IMR-90 (cell line): ENCODE measurements around the gene ZSCAN25. TPM values are rescaled to one million over a fixed set of nuclear protein-coding genes. Genes with fewer than 3 reads are reported as not detected.
A peak's percentile ranks its signal among the peaks of the same experiment; 100 is the strongest.
"Not testable (repeated sequence)": the region's sequence is repeated elsewhere in the genome, so short reads cannot be mapped to it uniquely, and the experiment has no call there.

Source experiments
- ATAC-seq: fragments of 200-7000 bp; cut with Tn5 transposase; 2 replicates; pipeline ENCODE4 v1.9.1; 2020; ENCODE audit warnings: low read depth, mild to moderate bottlenecking, moderate library complexity
- BruUV-seq: library from RNA; stranded (reverse); fragments of 400-500 nt; replicated peaks from 2 replicates; lab custom pipeline; 2021; lab: Mats Ljungman, UMichigan
- CTCF ChIA-PET: fragments of 300-600 bp; formaldehyde crosslinking; extraction: SDS; loops from one replicate; lab custom pipeline; 2021; ENCODE audit warnings: antibody characterized with exemption; lab: Yijun Ruan, JAX
- POLR2A ChIA-PET: fragments of 300-600 bp; sonication (Branson Sonifier 250); formaldehyde crosslinking; loops from one replicate; lab custom pipeline; 2022; ENCODE audit warnings: antibody characterized with exemption; ENCODE audit not compliant: unreplicated experiment; lab: Charles Lee
- DNase-seq: peaks from one replicate; pipeline ENCODE4 v3.0.0; 2013
- H2AFZ ChIP-seq: replicated peaks from 2 replicates; pipeline ENCODE3; 2013; ENCODE audit warnings: low read length, mild to moderate bottlenecking; ENCODE audit not compliant: poor library complexity
- H2AK5ac ChIP-seq: 2 replicates; pipeline ENCODE4 v1.6.1; 2013; ENCODE audit warnings: low read depth, low read length, inconsistent platforms
- H2AK9ac ChIP-seq: replicated peaks from 2 replicates; pipeline ENCODE3; 2013; ENCODE audit warnings: mild to moderate bottlenecking, low read depth, low read length, moderate library complexity; ENCODE audit not compliant: poor library complexity
- H2BK120ac ChIP-seq: 2 replicates; pipeline ENCODE4 v1.6.1; 2013; ENCODE audit warnings: low read depth, low read length, inconsistent platforms
- H2BK15ac ChIP-seq: 3 replicates; pipeline ENCODE4 v1.6.1; 2013; ENCODE audit warnings: low read depth, low read length, inconsistent platforms
- H2BK20ac ChIP-seq: 2 replicates; pipeline ENCODE4 v1.6.1; 2013; ENCODE audit warnings: low read depth, mild to moderate bottlenecking, inconsistent platforms, low read length, moderate library complexity
- H2BK5ac ChIP-seq: 2 replicates; pipeline ENCODE4 v1.6.1; 2013; ENCODE audit warnings: mild to moderate bottlenecking, low read depth, low read length, inconsistent platforms; ENCODE audit not compliant: poor library complexity, severe bottlenecking
- H3K14ac ChIP-seq: replicated peaks from 2 replicates; pipeline ENCODE4 v1.6.1; 2013; ENCODE audit warnings: low read depth, low read length, inconsistent platforms
- H3K18ac ChIP-seq: 2 replicates; pipeline ENCODE4 v1.6.1; 2013; ENCODE audit warnings: low read depth, low read length, control low read depth
- H3K23ac ChIP-seq: 2 replicates; pipeline ENCODE4 v1.6.1; 2013; ENCODE audit warnings: low read depth, low read length, inconsistent platforms
- H3K27ac ChIP-seq: 2 replicates; pipeline ENCODE4 v1.5.1; 2013; ENCODE audit warnings: mild to moderate bottlenecking, control low read depth, low read length; ENCODE audit not compliant: insufficient read depth
- H3K27me3 ChIP-seq: 2 replicates; pipeline ENCODE4 v1.6.1; 2013; ENCODE audit warnings: low read length; ENCODE audit not compliant: control insufficient read depth, insufficient read depth
- H3K36me3 ChIP-seq: 2 replicates; pipeline ENCODE4 v1.6.1; 2013; ENCODE audit warnings: low read length, mixed read lengths; ENCODE audit not compliant: control insufficient read depth, insufficient read depth
- H3K4ac ChIP-seq: 2 replicates; pipeline ENCODE4 v1.6.1; 2013; ENCODE audit warnings: low read depth, low read length, inconsistent platforms
- H3K4me1 ChIP-seq: 2 replicates; pipeline ENCODE4 v1.6.1; 2013; ENCODE audit warnings: low read length, mixed read lengths; ENCODE audit not compliant: control insufficient read depth, insufficient read depth
- H3K4me2 ChIP-seq: 2 replicates; pipeline ENCODE4 v1.6.1; 2013; ENCODE audit warnings: low read depth, mild to moderate bottlenecking, control low read depth, low read length, moderate library complexity
- H3K4me3 ChIP-seq: 2 replicates; pipeline ENCODE4 v1.5.1; 2013; ENCODE audit warnings: low read depth, mild to moderate bottlenecking, control low read depth, low read length, moderate library complexity; ENCODE audit not compliant: insufficient read depth
- H3K56ac ChIP-seq: 2 replicates; pipeline ENCODE4 v1.6.1; 2013; ENCODE audit warnings: low read length, inconsistent platforms; ENCODE audit not compliant: insufficient read depth; ENCODE audit errors: extremely low read depth
- H3K79me1 ChIP-seq, 2 experiments: 2 replicates each; pipeline ENCODE4 v1.6.1; 2013; ENCODE audit warnings: low read length in 2 of 2, inconsistent platforms in 1 of 2, low read depth in 1 of 2
- H3K9ac ChIP-seq: 2 replicates; pipeline ENCODE4 v1.6.1; 2013; ENCODE audit warnings: low read depth, low read length, control low read depth
- H3K9me1 ChIP-seq: 2 replicates; pipeline ENCODE4 v1.6.1; 2013; ENCODE audit warnings: low read length, inconsistent platforms; ENCODE audit not compliant: insufficient read depth
- H3K9me3 ChIP-seq: 2 replicates; pipeline ENCODE4 v1.6.1; 2013; ENCODE audit warnings: low read length; ENCODE audit not compliant: control insufficient read depth, insufficient read depth
- H4K20me1 ChIP-seq: 2 replicates; pipeline ENCODE4 v1.6.1; 2013; ENCODE audit warnings: low read length, inconsistent platforms; ENCODE audit not compliant: insufficient read depth
- H4K5ac ChIP-seq: 2 replicates; pipeline ENCODE4 v1.6.1; 2013; ENCODE audit warnings: mild to moderate bottlenecking, low read depth, low read length, control low read depth
- H4K8ac ChIP-seq, 2 experiments: 2 replicates each; pipeline ENCODE4 v1.6.1; 2013; ENCODE audit warnings: low read depth in 2 of 2, low read length in 2 of 2, control low read depth in 1 of 2, inconsistent platforms in 1 of 2
- H4K91ac ChIP-seq: 2 replicates; pipeline ENCODE4 v1.6.1; 2013; ENCODE audit warnings: low read depth, low read length, inconsistent platforms; ENCODE audit not compliant: insufficient read depth
- CHD1 ChIP-seq: IDR thresholded peaks from 2 replicates; pipeline ENCODE4 v1.6.1; 2012; ENCODE audit warnings: low read depth, low read length, improper control_type of control experiment
- MXI1 ChIP-seq: IDR thresholded peaks from 2 replicates; pipeline ENCODE4 v1.6.1; 2012; ENCODE audit warnings: low read depth, mild to moderate bottlenecking, low read length, moderate library complexity, borderline replicate concordance
- RAD21 ChIP-seq: IDR thresholded peaks from 2 replicates; pipeline ENCODE4 v1.6.1; 2012; ENCODE audit warnings: low read length, improper control_type of control experiment
- USF2 ChIP-seq: fragments of 150-350 bp; IDR thresholded peaks from 2 replicates; pipeline ENCODE4 v1.6.1; 2017; ENCODE audit warnings: mild to moderate bottlenecking, antibody characterized with exemption, low read length, low read depth
- WGBS, 2 experiments: methylation state at CpG; one replicate each; pipeline versions ENCODE4 v1.1.5 to v1.1.7; 2013; ENCODE audit warnings: missing lambda C conversion rate in 2 of 2; ENCODE audit not compliant: insufficient read length in 1 of 2; ENCODE audit errors: extremely low coverage in 2 of 2; 5-methylcytosine and 5-hydroxymethylcytosine counted together
- dilution Hi-C: fragments of 300-500 bp; cut with HindIII; formaldehyde crosslinking; loops from one replicate; pipeline ENCODE4 v1.14.3; 2018; ENCODE audit warnings: low sequenced_read_pairs; ENCODE audit not compliant: unreplicated experiment
- in situ Hi-C: fragments of 300-500 bp; cut with MboI; formaldehyde crosslinking; loops from 3 replicates; pipeline ENCODE4 v1.14.3; 2019; ENCODE audit warnings: low sequenced_read_pairs, inconsistent platforms, mixed read lengths
- intact Hi-C: fragments of 100-400 bp; cut with micrococcal nuclease; formaldehyde crosslinking; loops from 2 replicates; pipeline ENCODE4 v1.10.0; 2022
- polyA plus RNA-seq, 3 experiments: library from polyadenylated mRNA; depleted of rRNA; stranded (reverse); fragments of >200 nt; gene quantifications; 2 replicates each; pipeline ENCODE4 v1.2.3, GENCODE V29; 2012; ENCODE audit warnings: low replicate concordance in 1 of 3
- total RNA-seq: library from RNA; depleted of rRNA; stranded (reverse); fragments of >200 nt; gene quantifications from 2 replicates; pipeline ENCODE4 v1.2.3, GENCODE V29; 2012

ZSCAN25 gene
- total and polyA plus RNA-seq, 2 of the 4 experiments (the other 2 are of a cell fraction): 6.2 to 9.0 TPM

GRCh38 chr7:99616359-99617191 lies at the start of gene ZSCAN25 (continued):
- TF ChIP-seq USF2: 0 out of 2 replicates have a peak, but pooled peaks have one; percentile 3
- no peak for TF ChIP-seq CHD1
- TF ChIP-seq RAD21: peak; percentile 28
- no peak for TF ChIP-seq MXI1

- H2AFZ ChIP-seq, H3K4me3 ChIP-seq, POLR2A ChIA-PET, H3K4ac ChIP-seq, H3K56ac ChIP-seq, H2BK20ac ChIP-seq, H4K5ac ChIP-seq, H3K27ac ChIP-seq, H2BK15ac ChIP-seq, H3K18ac ChIP-seq, DNase-seq, H4K8ac ChIP-seq, H3K9me3 ChIP-seq, H3K4me1 ChIP-seq, H2BK5ac ChIP-seq, H3K4me2 ChIP-seq, H3K14ac ChIP-seq, H3K9ac ChIP-seq, in situ Hi-C loops, H3K23ac ChIP-seq, H2AK9ac ChIP-seq, CTCF ChIA-PET, ATAC-seq, H4K91ac ChIP-seq, dilution Hi-C loops, H3K27me3 ChIP-seq, BruUV-seq, H2BK120ac ChIP-seq, intact Hi-C loops: not testable (repeated sequence)
- H3K79me1 ChIP-seq: peaks cover 40 to 62% of the 10 kb centered on the region in 2 experiments
- peak overlapping the region; percentile 33; the same call in 1 of the 2 replicates for H2AK5ac ChIP-seq
- H4K20me1 ChIP-seq: peaks cover 29% of the 10 kb centered on the region
- peaks cover 53% of the 10 kb centered on the region for H3K36me3 ChIP-seq
- peaks cover 10% of the 10 kb centered on the region for H3K9me1 ChIP-seq
- 100% methylated on average over 3 of the region's 7 CpGs; no CpG with 5 or more reads in 1 of the 2 experiments for WGBS, 2 experiments
Measured at GRCh38 chr7:99568770-99569169, 48.0 kb upstream of the ZSCAN25 start.
